G401.6 (cell line): ENCODE measurements around the gene GRM7.

Experiments
- FAIRE-seq: peaks from 2 replicates; lab custom pipeline; 2012; peaks lifted over from hg19 to GRCh38; lab: Jason Lieb, UNC

Gene GRM7

DNA sequence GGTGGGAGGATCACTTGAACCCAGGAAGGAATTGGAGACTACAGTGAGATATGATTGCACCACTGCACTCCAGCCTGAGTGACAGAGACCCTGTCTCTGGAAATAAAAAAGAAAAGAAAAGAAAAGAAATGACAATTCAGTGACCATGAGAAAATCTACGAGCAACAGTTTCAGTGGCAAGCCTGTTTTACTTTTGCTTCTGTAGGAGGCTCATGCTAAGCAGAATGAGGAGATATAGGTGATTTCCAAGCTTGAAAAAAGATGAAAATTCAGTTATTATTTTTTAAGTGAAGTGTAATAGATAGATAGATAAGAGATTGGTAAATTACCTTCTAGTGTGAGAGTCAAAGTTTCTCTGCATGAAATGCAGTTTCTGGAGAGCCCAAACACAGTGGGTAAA lies 651.1 kb downstream of the GRM7 start:
- no peak for FAIRE-seq

- no peak for FAIRE-seq
Observed at GRCh38 chr3:7518026-7518425, 657.1 kb downstream of the GRM7 start.

DNA sequence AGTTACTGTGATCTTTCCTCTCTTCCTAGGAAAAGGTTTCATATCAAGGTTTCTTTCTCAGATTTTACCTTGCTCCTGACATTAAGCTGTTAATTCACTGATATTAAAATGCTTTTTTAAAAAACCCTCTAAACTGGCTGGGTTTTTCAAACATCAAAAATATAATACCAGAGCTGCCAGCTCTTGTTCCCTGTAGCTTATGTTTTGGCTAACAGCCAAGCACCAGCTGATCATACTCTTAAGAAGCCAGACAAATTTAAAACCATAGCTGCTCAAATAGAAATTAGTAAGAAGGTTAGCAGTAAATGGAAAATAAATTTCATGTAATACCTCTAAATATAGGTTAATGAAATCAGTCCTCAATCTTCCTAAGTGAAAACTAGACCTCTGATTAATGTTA lies 657.5 kb downstream of the GRM7 start:
- no peak for FAIRE-seq

DNA sequence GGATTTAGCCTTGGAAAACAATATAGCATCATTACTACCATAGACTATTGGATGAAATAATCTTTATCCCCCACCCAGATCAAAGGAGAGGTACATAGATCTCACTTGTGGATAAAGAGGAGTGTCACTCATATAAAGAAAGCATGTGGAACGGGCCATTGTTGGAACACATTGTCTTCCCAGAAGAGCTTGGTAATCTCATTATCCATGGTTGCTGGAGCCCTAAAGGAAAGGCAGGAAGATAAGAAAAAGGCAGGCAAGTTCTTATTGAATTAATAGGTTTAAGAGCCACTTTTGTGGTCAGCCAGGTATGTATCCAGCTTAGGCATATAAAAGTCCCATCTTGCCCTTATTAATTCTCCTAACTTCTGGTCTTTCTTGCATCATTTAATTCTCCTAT lies 659.1 kb downstream of the GRM7 start:
- no peak for FAIRE-seq

- FAIRE-seq: no peak
Observed at GRCh38 chr3:7520593-7520992, 659.7 kb downstream of the GRM7 start.

GRCh38 chr3:7536510-7536909 lies 675.6 kb downstream of the GRM7 start:
- FAIRE-seq: no peak

- FAIRE-seq: no peak
Observed at GRCh38 chr3:7536921-7537320, 676.0 kb downstream of the GRM7 start.

GRCh38 chr3:7543294-7543880 lies 682.5 kb downstream of the GRM7 start:
- no peak for FAIRE-seq

- no peak for FAIRE-seq
Observed at GRCh38 chr3:7545334-7545733, 684.4 kb downstream of the GRM7 start.

- FAIRE-seq: no peak
Observed at GRCh38 chr3:7546253-7546652, 685.3 kb downstream of the GRM7 start.

DNA sequence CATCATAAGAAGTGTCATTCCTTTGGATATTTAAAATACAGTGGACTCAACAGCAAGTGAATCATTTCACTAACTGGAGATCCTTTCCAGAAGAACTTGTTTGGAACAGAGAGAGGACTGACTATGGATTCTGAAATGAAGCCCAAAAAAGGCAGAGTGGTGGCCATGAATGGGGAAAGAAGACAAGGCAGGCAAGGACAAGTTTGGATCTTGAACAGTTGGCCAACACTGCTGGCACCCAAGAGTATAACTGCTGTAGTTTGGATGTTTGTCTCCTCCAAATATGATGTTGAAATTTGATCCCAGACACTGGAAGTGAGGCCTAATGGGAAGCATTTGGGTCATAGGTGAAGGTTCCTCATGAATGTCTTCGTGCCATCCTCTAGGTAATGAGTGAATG lies 686.9 kb downstream of the GRM7 start:
- FAIRE-seq: no peak

GRCh38 chr3:7562892-7563291 lies 702.0 kb downstream of the GRM7 start:
- no peak for FAIRE-seq

GRCh38 chr3:7565574-7565973 lies 704.7 kb downstream of the GRM7 start:
- no peak for FAIRE-seq

- FAIRE-seq: no peak
Observed at GRCh38 chr3:7567160-7567559, 706.2 kb downstream of the GRM7 start.

GRCh38 chr3:7568526-7569184 lies 707.7 kb downstream of the GRM7 start:
- FAIRE-seq: no peak

GRCh38 chr3:7573330-7573729 lies 712.4 kb downstream of the GRM7 start:
- FAIRE-seq: no peak

GRCh38 chr3:7574435-7574834 lies 713.5 kb downstream of the GRM7 start:
- FAIRE-seq: no peak

DNA sequence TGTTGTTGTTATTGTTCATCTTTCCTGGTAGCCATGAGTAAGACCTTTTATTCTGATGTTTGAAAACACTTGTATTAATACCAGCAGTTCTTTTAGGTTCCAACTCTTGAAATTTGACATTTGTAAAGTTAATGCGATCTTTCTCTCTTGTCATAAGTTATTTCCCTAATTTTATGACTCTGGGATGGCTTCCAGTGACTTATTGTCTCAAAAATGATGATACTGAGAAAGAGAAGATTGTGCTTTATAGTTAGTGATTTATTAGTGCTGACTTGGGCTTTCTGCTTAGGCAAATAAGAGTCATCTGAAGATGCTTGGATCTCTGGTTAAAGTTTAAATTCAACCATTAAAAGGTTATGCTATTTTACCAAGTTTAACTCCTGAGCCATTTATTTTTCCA lies 715.2 kb downstream of the GRM7 start:
- no peak for FAIRE-seq

- FAIRE-seq: no peak
Observed at GRCh38 chr3:7576506-7576905, 715.6 kb downstream of the GRM7 start.

DNA sequence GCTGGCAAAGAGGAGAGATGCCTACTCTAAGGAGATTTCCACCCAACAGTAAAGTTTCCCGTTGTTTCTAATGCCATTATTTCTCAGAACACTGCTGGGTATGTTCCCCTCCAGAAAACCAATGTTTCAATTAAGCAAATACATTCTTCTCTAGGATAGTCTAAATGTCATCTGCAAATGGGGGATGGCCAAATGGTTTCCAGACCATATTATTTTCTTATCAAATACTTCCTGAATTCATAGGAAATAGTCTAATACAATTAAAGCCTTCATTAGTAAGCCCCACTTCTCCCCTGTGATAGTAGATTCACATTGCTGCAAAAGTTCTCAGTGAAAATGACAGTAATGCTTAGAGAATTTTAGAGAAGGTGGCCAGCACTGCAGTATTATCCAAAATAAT lies 716.6 kb downstream of the GRM7 start:
- FAIRE-seq: no peak

GRCh38 chr3:7581831-7582230 lies 720.9 kb downstream of the GRM7 start:
- no peak for FAIRE-seq

DNA sequence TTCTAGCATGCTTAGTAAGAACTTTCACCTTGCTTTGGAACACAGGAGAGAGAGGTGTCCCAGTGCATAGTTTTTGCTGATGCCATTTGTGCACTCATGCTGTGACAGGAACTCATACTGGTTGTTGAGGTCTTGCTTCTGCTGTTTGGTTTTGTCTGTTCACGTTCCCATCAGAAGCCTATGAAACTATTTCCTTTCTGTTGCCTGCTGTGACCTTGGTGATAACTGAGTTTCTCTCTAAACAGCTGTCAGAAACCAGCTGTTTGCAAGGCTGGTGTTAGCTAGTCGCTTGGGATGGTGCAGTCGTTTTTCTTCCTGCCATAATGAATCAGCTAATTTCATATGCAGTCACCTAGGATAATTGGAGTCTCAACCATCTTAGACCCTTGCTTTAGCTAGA lies 724.1 kb downstream of the GRM7 start:
- no peak for FAIRE-seq

DNA sequence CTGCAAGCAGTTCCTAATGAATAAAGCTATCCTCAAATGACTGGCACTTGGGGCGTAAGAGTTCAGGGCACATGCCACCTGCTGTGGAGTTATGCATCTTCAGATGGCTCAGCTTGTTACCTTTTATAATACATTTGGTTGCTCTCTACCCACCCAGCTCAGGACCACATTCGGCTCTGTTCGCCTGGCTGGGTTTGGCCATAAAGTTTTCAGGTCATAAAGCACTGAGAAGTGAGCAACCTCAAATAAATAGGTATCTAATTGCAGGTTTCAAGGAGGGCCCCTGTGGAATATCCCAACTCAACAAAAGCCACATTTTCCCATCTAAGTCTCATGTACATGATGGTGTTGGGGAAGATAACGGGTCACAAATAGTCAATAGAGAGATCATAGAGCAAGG lies 727.3 kb downstream of the GRM7 start:
- FAIRE-seq: no peak

DNA sequence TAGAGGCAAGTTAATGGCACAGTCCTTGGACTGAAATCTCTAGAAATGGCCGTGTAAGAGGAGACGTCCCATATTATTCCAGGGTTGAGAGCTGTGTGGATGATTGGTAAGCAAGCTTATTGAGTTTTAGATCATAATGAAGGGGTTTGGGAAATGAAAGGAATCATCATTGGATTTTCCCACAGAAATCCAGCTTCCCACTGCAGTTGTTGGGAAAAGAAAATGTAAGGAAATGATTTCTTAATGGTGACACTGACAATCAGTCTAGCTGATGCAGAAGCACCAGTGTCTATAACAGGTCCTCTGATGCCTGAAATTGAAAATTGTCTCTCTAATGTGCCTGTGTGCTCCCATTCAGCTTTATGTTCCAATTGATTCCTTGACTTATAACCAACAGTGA lies 728.6 kb downstream of the GRM7 start:
- no peak for FAIRE-seq

GRCh38 chr3:7602297-7602696 lies 741.4 kb downstream of the GRM7 start:
- no peak for FAIRE-seq
